Motor neuron (in vitro differentiated cells): ENCODE data around the gene UBE3D. TPM values are rescaled to one million over a fixed set of nuclear protein-coding genes. Genes with fewer than 3 reads are reported as not detected.
A peak's percentile ranks its signal among the peaks of the same experiment; 100 is the strongest.

Source experiments
- ATAC-seq, 8 experiments: fragments of 200-7000 bp; cut with Tn5 transposase; replicated peaks in 6 of 8; 2 replicates each; pipeline ENCODE4 v1.8.0; 2021; ENCODE audit warnings: mild to moderate bottlenecking in 8 of 8, moderate library complexity in 8 of 8
- H3K27ac ChIP-seq, 2 donors: fragments of 250-450 bp; sonication (Bioruptor Pico); 2 replicates each; pipeline ENCODE4 v1.9.0; 2021; ENCODE audit warnings: antibody characterized with exemption in 2 of 2, mild to moderate bottlenecking in 2 of 2, moderate library complexity in 1 of 2
- H3K4me1 ChIP-seq, 2 donors: fragments of 250-450 bp; sonication (Bioruptor Pico); replicated peaks in 1 of 2; 2 replicates each; pipeline ENCODE4 v1.6.1; 2021; ENCODE audit warnings: antibody characterized with exemption in 2 of 2, mild to moderate bottlenecking in 2 of 2, moderate library complexity in 1 of 2
- H3K4me3 ChIP-seq, 5 donors: fragments of 250-450 bp; sonication (Bioruptor Pico); 2 replicates each; pipeline ENCODE4 v1.9.0; 2021; ENCODE audit warnings: antibody characterized with exemption in 5 of 5, mild to moderate bottlenecking in 5 of 5, moderate library complexity in 4 of 5
- WGBS, 10 experiments: fragments of 450-650 bp; shearing (Covaris generic); methylation state at CpG; one replicate each; pipeline ENCODE4 v1.0.0; 2022; 5-methylcytosine and 5-hydroxymethylcytosine counted together
- in situ Hi-C, 9 experiments: fragments of 400-800 bp; cut with MboI; loops; one replicate each; pipeline ENCODE4 v1.15.0; 2021; ENCODE audit warnings: low sequenced_read_pairs in 9 of 9, low pct_unique_long_range_greater_than_20kb in 2 of 9; ENCODE audit not compliant: unreplicated experiment in 9 of 9
- total RNA-seq, 8 experiments: library from RNA; unstranded; fragments of 300-600 nt; gene quantifications; 2 replicates each; pipeline versions ENCODE4 v1.2.3 to v1.2.4, GENCODE V29; 2022

Gene UBE3D
- total RNA-seq, 8 experiments from 2014 or later = 7.9 to 22.3 (median 11.0) TPM

DNA sequence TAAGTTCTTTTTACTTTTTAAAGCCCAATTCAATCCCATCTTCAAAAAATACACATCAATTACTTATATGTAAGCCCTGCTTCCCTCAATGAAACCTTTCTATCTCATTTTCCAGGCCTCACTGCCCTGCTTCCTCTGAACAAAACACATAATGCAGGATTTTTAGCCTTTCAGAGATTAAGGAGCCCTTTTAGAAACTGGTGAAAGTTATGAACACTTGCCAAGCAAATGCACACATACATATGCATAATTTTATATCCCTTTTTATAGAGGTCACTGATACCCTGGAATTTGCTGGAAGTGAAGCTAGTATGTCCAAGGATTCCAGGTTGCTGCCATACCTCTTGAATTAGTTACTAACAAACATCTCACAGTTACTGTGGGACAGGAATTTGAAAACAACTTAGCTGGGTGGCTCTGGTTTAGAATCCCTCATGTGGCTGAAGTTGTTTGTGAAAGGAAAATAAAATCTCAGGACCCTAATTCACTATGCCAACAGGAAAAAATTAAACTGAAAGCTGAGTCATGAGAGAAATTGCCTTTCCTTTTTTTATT, 75.8 kb downstream of the UBE3D start:
- Histone ChIP-seq H3K4me3 (no peak overlapping the region), H3K4me1 (peaks cover 0 to 8% of the 10 kb centered on the region in 2 donors), H3K27ac (no peak overlapping the region)
- in situ Hi-C loops = no loop called here
- ATAC-seq = peak in 3 of 8 experiments; percentile 26 to 82 (median 69)

- ATAC-seq = peak in 5 of 8 experiments; percentile 28 to 73 (median 58)
- Histone ChIP-seq H3K27ac (no peak overlapping the region), H3K4me1 (peaks cover 0 to 8% of the 10 kb centered on the region in 2 donors), H3K4me3 (no peak overlapping the region)
- in situ Hi-C loops = no loop called here
- 22 to 100% (median 67%) methylated on average over 1 to 2 of the region's 2 CpGs for WGBS, 10 experiments
These were observed 76.7 kb downstream of the UBE3D start for GRCh38 chr6:82988930-82989351.

GRCh38 chr6:82987951-82988350, 77.7 kb downstream of the UBE3D start:
- no peak for ATAC-seq
- Histone ChIP-seq H3K4me3 (no peak overlapping the region), H3K4me1 (peaks cover 0 to 8% of the 10 kb centered on the region in 2 donors), H3K27ac (no peak overlapping the region)
- in situ Hi-C loops = no loop called here
- 0 to 89% (median 66%) methylated on average over 1 to 3 of the region's 3 CpGs for WGBS, 10 experiments

- 22 to 100% (median 90%) methylated on average over 1 to 2 of the region's 2 CpGs for WGBS, 10 experiments
- H3K4me3 ChIP-seq = no peak overlapping the region
- H3K27ac ChIP-seq = no peak overlapping the region
- no peak for ATAC-seq
- peaks cover 0 to 8% of the 10 kb centered on the region in 2 donors for H3K4me1 ChIP-seq
- in situ Hi-C loops = no loop called here
These were observed 78.2 kb downstream of the UBE3D start for GRCh38 chr6:82987416-82987815.

DNA sequence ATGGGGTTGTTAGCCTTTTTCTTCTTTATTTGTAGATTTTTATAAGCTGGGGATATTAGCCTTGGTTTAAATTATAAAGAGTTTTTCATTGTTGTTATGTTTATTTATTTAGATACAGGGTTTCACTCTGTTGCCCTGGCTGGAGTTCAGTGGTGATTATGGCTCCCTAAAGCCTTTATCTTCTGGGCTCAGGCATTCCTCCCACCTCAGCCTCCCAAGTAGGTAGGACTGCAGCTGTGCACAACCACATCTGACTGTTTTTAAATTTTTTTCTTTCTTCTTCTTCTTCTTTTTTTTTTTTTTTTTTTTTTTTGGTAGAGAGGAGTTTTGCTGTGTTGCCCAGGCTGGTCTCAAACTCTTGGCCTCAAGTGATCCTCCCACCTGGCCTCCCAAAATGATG, 80.9 kb downstream of the UBE3D start:
- H3K27ac ChIP-seq = no peak overlapping the region
- no peak overlapping the region for H3K4me3 ChIP-seq
- peaks cover 0 to 8% of the 10 kb centered on the region in 2 donors for H3K4me1 ChIP-seq
- ATAC-seq = no peak
- in situ Hi-C loops = no loop called here

DNA sequence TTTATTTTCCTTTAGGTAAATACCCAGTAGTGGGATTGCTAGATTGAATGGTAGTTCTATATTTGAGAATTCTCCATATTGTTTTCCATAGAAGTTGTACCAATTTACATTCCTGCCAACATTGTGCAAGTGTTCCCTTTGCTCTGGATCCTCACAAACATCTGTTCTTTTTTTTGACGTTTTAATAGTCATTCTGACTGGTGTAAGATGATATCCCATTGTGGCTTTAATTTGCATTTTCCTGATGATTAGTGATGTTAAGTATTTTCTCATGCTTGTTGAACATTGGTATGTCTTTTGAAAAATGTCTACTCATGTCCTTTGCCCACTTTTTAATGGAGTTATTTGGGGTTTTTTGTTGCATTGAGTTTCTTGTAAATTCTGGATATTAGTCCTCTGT, 85.6 kb downstream of the UBE3D start:
- Histone ChIP-seq H3K27ac (no peak overlapping the region), H3K4me3 (no peak overlapping the region), H3K4me1 (no peaks in the 10 kb centered on the region)
- in situ Hi-C loops = no loop called here
- WGBS, 10 experiments = 0 to 100% (median 55%) methylated on average over 1 of the region's 1 CpG; no CpG with 5 or more reads in 2 of the 10 experiments
- peak in 3 of 8 experiments; percentile 26 to 99 (median 98) for ATAC-seq

GRCh38 chr6:82979657-82980056, 86.0 kb downstream of the UBE3D start:
- no peak overlapping the region for H3K27ac ChIP-seq
- in situ Hi-C loops = no loop called here
- ATAC-seq = no peak
- H3K4me1 ChIP-seq = no peaks in the 10 kb centered on the region
- no peak overlapping the region for H3K4me3 ChIP-seq
- 40 to 100% (median 100%) methylated on average over 1 of the region's 1 CpG; no CpG with 5 or more reads in 3 of the 10 experiments for WGBS, 10 experiments

DNA sequence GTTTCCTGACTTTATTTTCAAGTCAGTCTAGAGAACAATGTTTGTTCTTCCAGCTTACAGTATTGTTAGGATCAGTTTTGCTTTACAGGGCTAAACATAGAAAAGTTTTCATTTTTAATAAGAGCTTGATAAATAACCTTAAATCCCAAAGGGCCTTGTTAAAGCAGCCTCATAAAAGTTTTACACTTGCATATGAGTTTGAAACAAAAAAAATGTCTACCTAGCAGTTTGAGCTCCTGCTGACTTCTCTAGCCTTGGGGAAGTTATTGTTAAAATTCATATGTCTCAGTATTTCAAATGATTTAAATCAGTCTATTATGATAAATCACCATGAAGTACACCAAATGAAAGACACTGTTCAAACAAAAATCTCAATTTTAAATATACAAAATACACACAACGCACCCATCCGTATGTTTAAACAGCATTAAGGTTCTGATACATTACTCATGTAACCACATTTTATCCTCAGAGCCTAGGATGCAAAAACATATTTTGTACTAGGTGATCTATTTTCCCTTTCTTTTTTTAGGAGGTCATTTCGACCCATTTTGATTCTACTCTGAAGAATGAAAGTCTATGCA, 87.2 kb downstream of the UBE3D start:
- in situ Hi-C loops = no loop called here
- Histone ChIP-seq H3K4me3 (no peak overlapping the region), H3K27ac (no peak overlapping the region), H3K4me1 (no peaks in the 10 kb centered on the region)
- peak in 1 of 8 experiments; percentile 93 for ATAC-seq
- WGBS, 10 experiments = 6 to 100% (median 90%) methylated on average over 1 to 3 of the region's 3 CpGs

DNA sequence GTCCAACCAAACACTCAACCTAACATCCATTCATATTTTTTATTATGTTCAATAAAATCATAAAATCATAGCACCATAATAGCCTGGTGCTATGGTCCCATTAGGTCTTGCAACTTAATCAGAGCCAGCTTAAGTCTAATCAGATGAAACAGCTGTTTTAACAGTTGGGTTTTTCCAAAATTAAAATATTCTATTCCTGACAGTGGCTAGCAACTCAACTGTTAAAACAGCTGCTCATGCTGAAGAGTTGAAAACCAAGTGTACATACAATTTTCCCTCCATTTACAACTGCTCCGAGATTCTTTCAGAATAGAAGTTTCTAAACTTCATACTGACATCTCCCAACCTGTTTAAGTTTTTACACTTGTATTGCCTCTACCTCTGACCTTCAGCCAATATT, 89.5 kb downstream of the UBE3D start:
- Histone ChIP-seq H3K4me3 (no peak overlapping the region), H3K4me1 (no peaks in the 10 kb centered on the region), H3K27ac (no peak overlapping the region)
- 50 to 100% (median 85%) methylated on average over 1 of the region's 1 CpG for WGBS, 10 experiments
- in situ Hi-C loops = no loop called here
- no peak for ATAC-seq

- in situ Hi-C loops = no loop called here
- Histone ChIP-seq H3K4me3 (no peak overlapping the region), H3K4me1 (no peaks in the 10 kb centered on the region), H3K27ac (no peak overlapping the region)
- no peak for ATAC-seq
- WGBS, 10 experiments = 67 to 100% (median 100%) methylated on average over 1 to 3 of the region's 3 CpGs; no CpG with 5 or more reads in 1 of the 10 experiments
These were observed 93.7 kb downstream of the UBE3D start for GRCh38 chr6:82971877-82972460.

DNA sequence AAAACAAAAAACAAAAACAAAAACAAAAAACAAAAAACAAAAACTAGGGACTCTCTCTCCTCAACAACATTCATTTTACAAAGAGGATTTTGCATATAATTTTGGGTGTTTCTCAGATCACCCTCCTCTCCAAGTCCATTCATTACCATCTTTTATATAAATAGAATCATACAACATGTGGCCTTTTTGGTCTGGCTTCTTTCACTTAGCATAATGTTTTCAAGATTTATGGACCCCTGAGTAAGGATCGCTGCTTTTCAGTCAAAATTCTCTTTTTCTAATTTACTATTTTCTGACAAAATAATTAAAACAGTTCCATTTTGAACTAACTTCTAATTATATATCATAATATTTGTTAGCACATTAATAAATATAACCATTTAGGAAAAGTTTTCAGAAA, 94.8 kb downstream of the UBE3D start:
- in situ Hi-C loops = no loop called here
- no peak overlapping the region for H3K27ac ChIP-seq
- WGBS, 10 experiments = 0 to 100% (median 47%) methylated on average over 1 of the region's 1 CpG; no CpG with 5 or more reads in 2 of the 10 experiments

GRCh38 chr6:82968708-82969107, 96.9 kb downstream of the UBE3D start:
- WGBS, 10 experiments = 92 to 100% (median 100%) methylated on average over 1 to 2 of the region's 2 CpGs; no CpG with 5 or more reads in 2 of the 10 experiments
- no peak overlapping the region for H3K4me3 ChIP-seq
- in situ Hi-C loops = no loop called here
- no peaks in the 10 kb centered on the region for H3K4me1 ChIP-seq
- ATAC-seq = no peak
- H3K27ac ChIP-seq = no peak overlapping the region

More for the DNA sequence above, 94.8 kb downstream of the UBE3D start:
- Histone ChIP-seq H3K4me3 (no peak overlapping the region), H3K4me1 (no peaks in the 10 kb centered on the region)
- peak in 3 of 8 experiments; percentile 52 to 65 (median 64) for ATAC-seq

DNA sequence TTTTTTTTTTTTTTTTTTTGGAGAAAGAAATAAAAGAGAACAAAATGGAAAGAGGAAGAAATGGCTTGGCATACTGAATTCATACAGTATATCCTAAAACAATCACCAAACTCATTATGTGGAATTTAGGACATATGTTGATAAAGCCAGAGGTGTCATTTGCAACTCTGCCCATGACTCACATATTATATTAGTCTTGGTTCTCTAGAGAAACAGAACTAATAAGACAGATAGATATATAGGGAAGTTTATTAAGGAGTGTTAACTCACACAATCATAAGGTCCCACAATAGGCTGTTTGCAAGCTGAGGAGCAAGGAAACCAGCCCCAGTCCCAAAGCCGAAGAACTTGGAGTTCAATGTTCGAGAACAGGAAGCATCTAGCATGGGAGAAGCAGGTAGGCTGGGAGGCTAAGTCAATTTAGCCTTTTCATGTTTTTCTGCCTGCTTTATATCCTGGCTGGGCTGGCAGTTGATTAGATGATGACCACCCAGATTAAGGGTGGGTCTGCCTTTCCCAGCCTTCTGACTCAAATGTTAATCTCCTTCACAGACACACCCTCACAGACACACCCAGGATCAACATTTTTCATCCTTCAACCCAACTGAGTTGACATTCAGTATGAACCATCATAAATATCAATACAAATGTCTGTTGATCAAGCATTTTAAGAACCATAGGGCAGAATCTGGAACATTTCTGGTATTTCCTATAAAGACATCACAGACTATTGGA, 102.3 kb downstream of the UBE3D start:
- in situ Hi-C loops = no loop called here
- peak in 3 of 8 experiments; percentile 69 to 82 (median 78) for ATAC-seq
- H3K27ac ChIP-seq = no peak overlapping the region
- no peaks in the 10 kb centered on the region for H3K4me1 ChIP-seq
- WGBS, 10 experiments = 0 to 95% (median 17%) methylated on average over 1 to 2 of the region's 2 CpGs; no CpG with 5 or more reads in 5 of the 10 experiments
- H3K4me3 ChIP-seq = no peak overlapping the region
